AG04450 (cell line): Measurements from ENCODE around the gene SLC2A11. TPM values are rescaled to one million over a fixed set of nuclear protein-coding genes. Genes with fewer than 3 reads are reported as not detected.

ENCODE experiments used
- CTCF ChIA-PET: fragments of 300-600, 350-600 bp; formaldehyde crosslinking; extraction: SDS; loops from one replicate; lab custom pipeline; 2022; ENCODE audit warnings: antibody characterized with exemption, inconsistent platforms; lab: Charles Lee
- POLR2A ChIA-PET: fragments of 350-600 bp; formaldehyde crosslinking; extraction: SDS; loops from one replicate; lab custom pipeline; 2021; ENCODE audit warnings: antibody characterized with exemption, inconsistent platforms; lab: Yijun Ruan, JAX
- DNase-seq: peaks from one replicate; pipeline ENCODE4 v3.0.0-alpha.2; 2011; ENCODE audit warnings: low read depth, low spot score
- H3K27ac ChIP-seq: one replicate; pipeline ENCODE4 v1.5.1; 2012; ENCODE audit warnings: low read depth, low read length, control low read depth
- H3K27me3 ChIP-seq: one replicate; pipeline ENCODE4 v1.6.0; 2012; ENCODE audit warnings: low read length; ENCODE audit not compliant: control insufficient read depth, insufficient read depth
- H3K4me3 ChIP-seq: 2 replicates; pipeline ENCODE4 v1.5.1; 2011; ENCODE audit warnings: mild to moderate bottlenecking, low read depth, low read length, control low read depth
- H3K9me3 ChIP-seq: 2 replicates; pipeline ENCODE4 v1.5.1; 2012; ENCODE audit warnings: low read length; ENCODE audit not compliant: control insufficient read depth, insufficient read depth
- CTCF ChIP-seq: IDR thresholded peaks from 2 replicates; pipeline ENCODE4 v1.5.1; 2011; ENCODE audit warnings: low read depth, low read length, control low read depth, inconsistent platforms
- polyA plus RNA-seq: library from polyadenylated mRNA; depleted of rRNA; stranded (reverse); fragments of >200 nt; gene quantifications from 2 replicates; pipeline ENCODE4 v1.2.3, GENCODE V29; 2011

The SLC2A11 gene
- polyA plus RNA-seq, 1 experiment, result 7.5 TPM

- ChIA-PET CTCF (interaction anchor here (1.1 kb wide), 2 partner anchors 15 to 66 kb away, joined by 3 to 4 read pairs; no protein-coding TSS in a partner anchor), POLR2A (interaction anchor here (0.6 kb wide), 1 partner anchor 13 kb away, joined by 3 read pairs; no protein-coding TSS in a partner anchor)
- no peak for TF ChIP-seq CTCF
- Histone ChIP-seq H3K9me3 (peaks cover 15% of the 10 kb centered on the region), H3K27me3 (no peaks in the 10 kb centered on the region), H3K4me3 (no peak overlapping the region), H3K27ac (no peak overlapping the region)
- DNase-seq, result no peak
Measured at GRCh38 chr22:23834406-23834792, 23.3 kb upstream of the SLC2A11 start.

GRCh38 chr22:23834793-23835483 lies 22.7 kb upstream of the SLC2A11 start:
- DNase-seq, result no peak
- Histone ChIP-seq H3K9me3 (peaks cover 13% of the 10 kb centered on the region; the same call in 1 of the 2 replicates), H3K27me3 (no peaks in the 10 kb centered on the region), H3K27ac (no peak overlapping the region), H3K4me3 (no peak overlapping the region)
- ChIA-PET CTCF (interaction anchor here (0.6 to 1.1 kb wide), 3 partner anchors 15 to 66 kb away, joined by 3 to 4 read pairs (median 3); no protein-coding TSS in a partner anchor), POLR2A (interaction anchor here (0.6 kb wide), 1 partner anchor 13 kb away, joined by 3 read pairs; no protein-coding TSS in a partner anchor)
- TF ChIP-seq CTCF, result no peak

GRCh38 chr22:23835484-23836144 lies 22.1 kb upstream of the SLC2A11 start:
- Histone ChIP-seq H3K4me3 (no peak overlapping the region), H3K27ac (no peak overlapping the region), H3K9me3 (peaks cover 13% of the 10 kb centered on the region; the same call in 1 of the 2 replicates), H3K27me3 (no peaks in the 10 kb centered on the region)
- ChIA-PET POLR2A (no interaction called here), CTCF (interaction anchor here (0.6 to 1.8 kb wide), 4 partner anchors 14 to 67 kb away, joined by 3 to 6 read pairs (median 4); no protein-coding TSS in a partner anchor)
- TF ChIP-seq CTCF, result no peak
- DNase-seq, result no peak

- no peak overlapping the region for H3K27ac ChIP-seq
- ChIA-PET POLR2A (no interaction called here), CTCF (interaction anchor here (1.8 kb wide), 1 partner anchor 14 kb away, joined by 6 read pairs; no protein-coding TSS in a partner anchor)
- TF ChIP-seq CTCF, result no peak
- no peak for DNase-seq
- peaks cover 13% of the 10 kb centered on the region; the same call in 1 of the 2 replicates for H3K9me3 ChIP-seq
- H3K4me3 ChIP-seq, result no peak overlapping the region
- peaks cover 4% of the 10 kb centered on the region for H3K27me3 ChIP-seq
Measured at GRCh38 chr22:23836281-23836680, 21.4 kb upstream of the SLC2A11 start.
